MM.1S (cell line): Measurements from ENCODE around the gene STX4.

Experiments
- DNase-seq: peaks from one replicate; pipeline ENCODE4 v3.0.0-alpha.2; 2015
- H2AFZ ChIP-seq: fragments of 300-600 bp; sonication (generic); 2 replicates; pipeline ENCODE4 v1.6.0; 2016; ENCODE audit warnings: antibody characterized with exemption, low read length
- H3F3A ChIP-seq: fragments of 300-600 bp; sonication (generic); 2 replicates; pipeline ENCODE4 v1.6.1; 2016; ENCODE audit warnings: mild to moderate bottlenecking, antibody characterized with exemption, low read length, moderate library complexity, mixed read lengths; ENCODE audit not compliant: insufficient read depth
- H3K27ac ChIP-seq: fragments of 300-600 bp; sonication (generic); 2 replicates; pipeline ENCODE4 v1.5.1; 2016; ENCODE audit warnings: mild to moderate bottlenecking, low read length
- H3K27me3 ChIP-seq: fragments of 300-600 bp; sonication (generic); replicated peaks from 2 replicates; pipeline ENCODE4 v1.6.0; 2016; ENCODE audit warnings: low read length; ENCODE audit not compliant: insufficient read depth
- H3K36me3 ChIP-seq: fragments of 300-600 bp; sonication (generic); replicated peaks from 2 replicates; pipeline ENCODE4 v1.6.1; 2016; ENCODE audit warnings: mild to moderate bottlenecking, low read length, mixed read lengths; ENCODE audit not compliant: insufficient read depth
- H3K4me1 ChIP-seq: fragments of 300-600 bp; sonication (generic); 2 replicates; pipeline ENCODE4 v1.6.1; 2016; ENCODE audit warnings: low read length, mixed read lengths
- H3K4me2 ChIP-seq: fragments of 300-600 bp; sonication (generic); 2 replicates; pipeline ENCODE4 v1.6.0; 2016; ENCODE audit warnings: low read depth, low read length
- H3K4me3 ChIP-seq: fragments of 300-600 bp; sonication (generic); 2 replicates; pipeline ENCODE4 v1.5.1; 2016; ENCODE audit warnings: low read length, mixed read lengths
- H3K79me2 ChIP-seq: fragments of 300-600 bp; sonication (generic); 2 replicates; pipeline ENCODE4 v1.6.1; 2016; ENCODE audit warnings: mixed run types, low read length, mixed read lengths
- H3K9ac ChIP-seq: fragments of 300-600 bp; sonication (generic); 2 replicates; pipeline ENCODE4 v1.6.1; 2016; ENCODE audit warnings: low read length, mixed read lengths
- H3K9me2 ChIP-seq: fragments of 300-600 bp; sonication (generic); replicated peaks from 2 replicates; pipeline ENCODE4 v1.6.1; 2016; ENCODE audit warnings: mild to moderate bottlenecking, low read length, mixed read lengths; ENCODE audit not compliant: insufficient read depth
- H3K9me3 ChIP-seq: fragments of 300-600 bp; sonication (generic); replicated peaks from 2 replicates; pipeline ENCODE4 v1.6.1; 2016; ENCODE audit warnings: mild to moderate bottlenecking, low read length, mixed read lengths; ENCODE audit not compliant: insufficient read depth
- H4K20me1 ChIP-seq: fragments of 300-600 bp; sonication (generic); 2 replicates; pipeline ENCODE4 v1.6.1; 2016; ENCODE audit warnings: mild to moderate bottlenecking, low read length, moderate library complexity, mixed read lengths; ENCODE audit not compliant: insufficient read depth
- EZH2 ChIP-seq: fragments of 300-600 bp; sonication (generic); optimal IDR thresholded peaks from 2 replicates; pipeline ENCODE3; 2017; ENCODE audit warnings: low read depth, mild to moderate bottlenecking, antibody characterized with exemption, low read length, mixed read lengths
- EZH2phosphoT487 ChIP-seq: fragments of 300-600 bp; sonication (generic); IDR thresholded peaks from 2 replicates; pipeline ENCODE4 v1.6.1; 2018; ENCODE audit warnings: antibody characterized with exemption, low read length
- TF ChIP-seq, protein P1 (sequence below): fragments of 300-600 bp; sonication (generic); IDR thresholded peaks from 2 replicates; pipeline ENCODE4 v1.5.1; 2016; ENCODE audit warnings: antibody characterized with exemption, low read length, mixed read lengths

The STX4 gene

DNA sequence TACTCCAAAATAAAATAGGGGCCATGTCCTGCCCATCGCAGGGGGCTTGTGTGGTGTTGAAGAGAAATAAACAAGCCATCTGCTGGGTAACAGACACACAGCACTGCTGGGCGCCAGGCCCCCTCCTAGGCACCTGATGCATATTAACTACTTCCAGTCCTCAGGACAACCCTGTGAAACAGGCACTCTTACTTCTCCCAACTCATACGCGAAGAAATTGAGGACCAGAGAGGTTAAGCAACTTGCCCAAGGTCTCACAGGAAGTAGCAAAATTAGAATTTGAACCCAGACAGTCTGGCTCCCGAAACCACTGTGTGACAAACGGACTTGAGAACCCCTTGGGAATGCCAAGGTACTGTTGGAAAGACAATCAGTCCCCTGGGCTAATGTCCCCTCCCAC is 25.7 kb upstream of the STX4 start:
- no peaks in the 10 kb centered on the region for H3F3A ChIP-seq
- DNase-seq: no peak

DNA sequence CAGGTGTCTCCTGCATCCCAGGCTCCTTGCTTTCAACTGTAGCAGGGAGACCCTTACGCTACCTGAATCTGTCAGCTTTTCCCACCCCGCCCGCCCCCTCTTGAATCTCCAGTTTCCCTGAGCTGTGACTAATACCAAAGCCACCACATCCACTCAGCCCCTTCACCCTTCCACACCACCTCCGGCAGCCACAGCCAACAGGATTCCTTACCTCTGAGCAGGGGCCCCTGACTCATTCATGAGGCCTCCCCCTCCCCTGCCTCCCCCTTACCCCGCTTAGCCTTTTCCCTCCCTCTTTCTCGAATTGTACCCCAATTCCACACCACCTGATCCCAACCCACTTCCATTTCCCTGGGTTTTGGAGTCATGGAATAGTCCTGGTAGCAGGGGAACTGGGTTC is 25.2 kb upstream of the STX4 start:
- no peaks in the 10 kb centered on the region for H3F3A ChIP-seq
- no peaks in the 10 kb centered on the region for H4K20me1 ChIP-seq
- no peak overlapping the region for H3K27ac ChIP-seq
- TF ChIP-seq EZH2phosphoT487: no peak
- no peak overlapping the region for H3K9ac ChIP-seq
- DNase-seq: no peak
- no peak overlapping the region for H3K4me2 ChIP-seq
- no peaks in the 10 kb centered on the region for H3K79me2 ChIP-seq
- H3K4me3 ChIP-seq: no peak overlapping the region
- no peak overlapping the region for H2AFZ ChIP-seq
- H3K9me2 ChIP-seq: no peaks in the 10 kb centered on the region
- H3K4me1 ChIP-seq: no peaks in the 10 kb centered on the region
- no peaks in the 10 kb centered on the region for H3K9me3 ChIP-seq
- H3K27me3 ChIP-seq: peaks cover 84% of the 10 kb centered on the region
- no peaks in the 10 kb centered on the region for H3K36me3 ChIP-seq

More for the DNA sequence above, 25.7 kb upstream of the STX4 start:
- Histone ChIP-seq H3K79me2 (no peaks in the 10 kb centered on the region), H3K9me3 (no peaks in the 10 kb centered on the region), H2AFZ (no peak overlapping the region), H3K9me2 (no peaks in the 10 kb centered on the region), H3K4me1 (no peaks in the 10 kb centered on the region), H3K27ac (no peak overlapping the region), H3K4me2 (no peak overlapping the region), H3K36me3 (no peaks in the 10 kb centered on the region), H3K9ac (no peak overlapping the region), H4K20me1 (no peaks in the 10 kb centered on the region), H3K4me3 (no peak overlapping the region), H3K27me3 (peaks cover 89% of the 10 kb centered on the region)
- TF ChIP-seq, protein P1, sequence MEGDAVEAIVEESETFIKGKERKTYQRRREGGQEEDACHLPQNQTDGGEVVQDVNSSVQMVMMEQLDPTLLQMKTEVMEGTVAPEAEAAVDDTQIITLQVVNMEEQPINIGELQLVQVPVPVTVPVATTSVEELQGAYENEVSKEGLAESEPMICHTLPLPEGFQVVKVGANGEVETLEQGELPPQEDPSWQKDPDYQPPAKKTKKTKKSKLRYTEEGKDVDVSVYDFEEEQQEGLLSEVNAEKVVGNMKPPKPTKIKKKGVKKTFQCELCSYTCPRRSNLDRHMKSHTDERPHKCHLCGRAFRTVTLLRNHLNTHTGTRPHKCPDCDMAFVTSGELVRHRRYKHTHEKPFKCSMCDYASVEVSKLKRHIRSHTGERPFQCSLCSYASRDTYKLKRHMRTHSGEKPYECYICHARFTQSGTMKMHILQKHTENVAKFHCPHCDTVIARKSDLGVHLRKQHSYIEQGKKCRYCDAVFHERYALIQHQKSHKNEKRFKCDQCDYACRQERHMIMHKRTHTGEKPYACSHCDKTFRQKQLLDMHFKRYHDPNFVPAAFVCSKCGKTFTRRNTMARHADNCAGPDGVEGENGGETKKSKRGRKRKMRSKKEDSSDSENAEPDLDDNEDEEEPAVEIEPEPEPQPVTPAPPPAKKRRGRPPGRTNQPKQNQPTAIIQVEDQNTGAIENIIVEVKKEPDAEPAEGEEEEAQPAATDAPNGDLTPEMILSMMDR: no peak
- no peak for TF ChIP-seq EZH2phosphoT487
- no peak for TF ChIP-seq EZH2

DNA sequence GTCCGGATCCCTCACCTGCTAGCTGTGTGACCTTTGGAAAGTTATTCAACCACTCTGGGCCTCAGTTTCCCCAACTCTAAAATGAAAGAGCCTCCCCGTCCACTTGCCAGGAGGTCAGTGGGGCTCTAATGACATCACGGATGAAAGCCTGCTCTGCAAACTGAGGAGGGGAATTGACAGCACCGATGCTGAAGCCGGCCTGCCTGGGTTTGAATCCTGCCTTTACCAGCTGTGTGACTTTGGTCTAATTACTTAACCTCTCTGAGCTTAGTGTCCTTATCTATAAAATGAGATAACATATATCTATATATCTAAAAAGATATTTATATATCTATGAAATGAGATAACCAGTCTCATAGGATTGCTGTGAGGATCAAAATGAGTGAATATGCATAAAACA is 24.8 kb upstream of the STX4 start:
- no peaks in the 10 kb centered on the region for H3F3A ChIP-seq
- no peak overlapping the region for H3K4me2 ChIP-seq
- no peaks in the 10 kb centered on the region for H3K4me1 ChIP-seq
- no peak overlapping the region for H2AFZ ChIP-seq
- DNase-seq: no peak
- no peaks in the 10 kb centered on the region for H3K36me3 ChIP-seq
- peaks cover 83% of the 10 kb centered on the region for H3K27me3 ChIP-seq
- H3K79me2 ChIP-seq: no peaks in the 10 kb centered on the region
- no peak for TF ChIP-seq EZH2phosphoT487
- no peak for TF ChIP-seq EZH2
- TF ChIP-seq, protein P1: no peak
- H3K4me3 ChIP-seq: no peak overlapping the region
- no peaks in the 10 kb centered on the region for H4K20me1 ChIP-seq
- H3K9ac ChIP-seq: no peak overlapping the region
- no peaks in the 10 kb centered on the region for H3K9me3 ChIP-seq
- no peaks in the 10 kb centered on the region for H3K9me2 ChIP-seq
- no peak overlapping the region for H3K27ac ChIP-seq

DNA sequence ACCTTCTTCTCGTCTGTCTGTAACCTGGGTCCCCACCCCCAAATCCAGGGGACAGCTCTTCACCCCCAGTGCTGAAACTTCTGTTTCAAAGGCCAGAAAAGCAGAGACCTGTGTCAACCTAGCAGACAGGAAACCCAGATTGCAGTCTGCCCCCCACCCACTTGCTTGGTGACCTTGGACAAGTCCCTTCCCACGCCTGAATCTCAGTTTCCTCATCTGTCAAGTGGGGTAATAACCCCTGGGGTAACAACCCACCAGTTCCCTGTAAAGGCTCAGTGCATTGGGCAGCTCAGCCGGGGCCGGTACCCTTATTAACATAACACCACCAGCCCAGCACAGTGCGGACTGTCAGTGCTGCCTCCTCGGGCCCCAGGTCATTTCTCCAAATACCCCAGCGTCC is 24.2 kb upstream of the STX4 start:
- Histone ChIP-seq H3K36me3 (no peaks in the 10 kb centered on the region), H3K4me2 (no peak overlapping the region), H3F3A (no peaks in the 10 kb centered on the region), H3K9me2 (no peaks in the 10 kb centered on the region), H3K79me2 (no peaks in the 10 kb centered on the region), H3K4me3 (no peak overlapping the region), H3K27me3 (peaks cover 80% of the 10 kb centered on the region), H4K20me1 (no peaks in the 10 kb centered on the region), H3K27ac (no peak overlapping the region), H3K9me3 (no peaks in the 10 kb centered on the region), H3K9ac (no peak overlapping the region), H2AFZ (no peak overlapping the region), H3K4me1 (no peaks in the 10 kb centered on the region)
- no peak for DNase-seq
- TF ChIP-seq EZH2: no peak
- TF ChIP-seq EZH2phosphoT487: no peak
- TF ChIP-seq, protein P1: no peak
